22Rv1 (cell line): ENCODE results near the gene POC1A.

Experiments
- H3K27ac ChIP-seq: fragments of 450-650 bp; 2 replicates; pipeline ENCODE4 v1.5.1; 2017
- ZFX ChIP-seq: fragments of 450-650 bp; IDR thresholded peaks from 2 replicates; pipeline ENCODE4 v1.6.1; 2017; ENCODE audit warnings: antibody characterized with exemption, borderline replicate concordance
- TF ChIP-seq, protein P1 (sequence below): fragments of 450-650 bp; IDR thresholded peaks from 2 replicates; pipeline ENCODE4 v1.5.1; 2017; ENCODE audit warnings: mild to moderate bottlenecking

POC1A gene

DNA sequence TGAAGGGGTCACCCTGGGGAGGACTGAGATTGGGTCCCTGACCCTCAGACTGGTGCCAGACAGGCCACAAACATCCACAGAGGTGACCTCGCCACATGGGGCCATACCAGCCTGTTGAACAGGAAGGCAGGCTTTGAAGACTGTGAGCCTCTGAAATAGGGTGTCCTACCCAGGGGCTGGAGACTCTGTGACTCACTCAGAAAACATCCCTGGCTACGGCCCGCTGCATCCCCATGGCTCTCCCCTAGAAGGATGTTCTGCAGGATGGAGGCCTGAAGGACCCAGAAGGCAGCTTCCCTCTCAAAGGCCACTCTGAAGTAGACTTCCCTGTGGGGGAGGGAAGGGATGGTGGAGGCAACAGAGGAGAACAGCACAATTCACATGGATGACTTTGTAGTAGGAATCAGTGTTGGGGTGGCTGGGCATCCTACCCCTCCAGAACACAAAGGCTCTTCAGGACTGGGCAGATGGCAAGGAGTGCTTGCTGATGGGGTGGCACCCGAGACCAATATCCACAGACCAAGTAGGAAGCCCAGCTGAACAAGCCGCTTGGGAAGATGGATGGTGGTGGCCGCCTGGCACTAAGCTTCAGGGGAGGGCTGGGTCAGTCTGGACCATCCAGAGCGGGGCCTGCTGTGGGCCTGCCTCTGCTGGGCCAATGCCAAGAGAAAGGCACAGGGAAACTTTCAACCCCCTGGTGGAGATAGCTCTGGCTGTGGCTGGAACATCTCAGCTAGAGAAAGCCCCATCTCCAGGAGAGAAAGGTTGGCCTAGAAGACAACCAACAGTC, 60.3 kb downstream of the POC1A start:
- TF ChIP-seq, protein P1, sequence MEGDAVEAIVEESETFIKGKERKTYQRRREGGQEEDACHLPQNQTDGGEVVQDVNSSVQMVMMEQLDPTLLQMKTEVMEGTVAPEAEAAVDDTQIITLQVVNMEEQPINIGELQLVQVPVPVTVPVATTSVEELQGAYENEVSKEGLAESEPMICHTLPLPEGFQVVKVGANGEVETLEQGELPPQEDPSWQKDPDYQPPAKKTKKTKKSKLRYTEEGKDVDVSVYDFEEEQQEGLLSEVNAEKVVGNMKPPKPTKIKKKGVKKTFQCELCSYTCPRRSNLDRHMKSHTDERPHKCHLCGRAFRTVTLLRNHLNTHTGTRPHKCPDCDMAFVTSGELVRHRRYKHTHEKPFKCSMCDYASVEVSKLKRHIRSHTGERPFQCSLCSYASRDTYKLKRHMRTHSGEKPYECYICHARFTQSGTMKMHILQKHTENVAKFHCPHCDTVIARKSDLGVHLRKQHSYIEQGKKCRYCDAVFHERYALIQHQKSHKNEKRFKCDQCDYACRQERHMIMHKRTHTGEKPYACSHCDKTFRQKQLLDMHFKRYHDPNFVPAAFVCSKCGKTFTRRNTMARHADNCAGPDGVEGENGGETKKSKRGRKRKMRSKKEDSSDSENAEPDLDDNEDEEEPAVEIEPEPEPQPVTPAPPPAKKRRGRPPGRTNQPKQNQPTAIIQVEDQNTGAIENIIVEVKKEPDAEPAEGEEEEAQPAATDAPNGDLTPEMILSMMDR = no peak
- no peak for TF ChIP-seq ZFX
- H3K27ac ChIP-seq = no peak overlapping the region

DNA sequence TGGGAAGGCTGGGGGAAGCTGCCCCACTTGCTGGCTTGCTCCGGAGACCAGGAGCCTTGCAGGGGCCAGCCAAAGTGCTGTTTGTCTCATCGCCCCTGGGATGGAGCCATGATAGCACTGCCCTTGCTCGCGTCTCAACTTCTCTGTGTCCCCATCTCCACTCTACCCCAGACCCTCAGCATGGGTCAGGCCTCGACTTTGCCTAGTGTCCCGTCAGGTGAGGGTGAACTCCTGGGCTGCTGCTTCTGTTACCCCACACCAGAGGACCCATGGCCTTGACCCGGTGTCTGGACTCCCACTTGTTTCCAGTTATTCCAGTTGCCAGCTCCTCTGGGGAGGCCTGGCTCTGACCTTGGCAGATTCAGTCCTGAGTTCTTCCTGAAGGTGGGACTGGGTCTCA, 61.3 kb downstream of the POC1A start:
- TF ChIP-seq ZFX = no peak
- TF ChIP-seq, protein P1 = no peak
- H3K27ac ChIP-seq = no peak overlapping the region

DNA sequence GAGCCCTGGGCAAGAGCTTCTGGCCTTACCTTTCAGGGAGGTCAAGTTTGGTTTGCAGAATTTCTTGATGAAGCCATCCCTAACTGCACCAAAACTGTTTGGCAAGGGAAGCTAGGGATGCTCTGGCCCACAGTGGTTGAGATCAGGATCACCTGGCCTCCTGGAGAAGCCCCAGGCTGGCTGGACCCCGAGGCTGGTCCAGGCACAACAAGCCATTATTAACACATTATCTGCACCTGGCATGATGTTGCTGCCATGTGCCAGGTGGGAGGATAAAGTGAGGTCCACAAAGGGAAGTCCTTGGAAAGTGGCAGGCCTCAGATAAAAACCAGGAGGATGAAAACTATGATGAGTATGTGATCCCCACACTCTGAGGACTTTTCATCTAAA, 62.0 kb downstream of the POC1A start:
- no peak overlapping the region for H3K27ac ChIP-seq
- TF ChIP-seq, protein P1 = no peak
- no peak for TF ChIP-seq ZFX

DNA sequence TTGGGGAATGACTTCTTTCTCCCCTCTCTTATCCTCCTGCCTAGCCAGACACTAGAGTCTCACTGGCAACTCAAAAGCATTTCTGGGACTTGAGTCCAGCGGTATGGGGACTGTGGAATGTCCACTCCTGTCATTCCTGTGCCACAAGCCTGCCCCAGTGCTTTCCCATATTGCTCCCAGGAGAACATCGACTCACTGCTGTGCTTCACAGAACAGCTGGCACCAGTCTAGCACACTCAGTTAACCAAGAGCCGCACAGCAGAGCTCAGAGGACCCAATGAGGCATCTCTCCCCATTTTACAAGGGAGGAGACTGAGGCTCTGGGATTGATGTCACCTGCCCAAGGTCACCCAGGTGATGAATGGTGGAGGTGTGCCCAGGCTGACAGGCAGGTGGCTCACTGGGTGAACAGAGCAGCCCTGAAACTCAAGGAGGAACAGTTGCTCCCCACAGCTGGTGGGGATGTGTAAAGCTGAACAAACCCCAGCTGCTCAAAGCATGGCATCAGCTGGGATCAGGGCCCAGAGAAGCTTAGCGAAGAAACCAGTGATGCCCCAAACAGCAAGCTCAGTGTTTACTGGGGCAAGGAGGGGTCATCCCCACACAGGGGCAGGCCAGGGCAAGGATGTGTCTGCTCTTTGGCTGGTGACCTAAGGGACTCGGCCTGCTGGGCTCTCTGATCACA, 62.5 kb downstream of the POC1A start:
- H3K27ac ChIP-seq = no peak overlapping the region
- TF ChIP-seq, protein P1 = no peak
- TF ChIP-seq ZFX = no peak

DNA sequence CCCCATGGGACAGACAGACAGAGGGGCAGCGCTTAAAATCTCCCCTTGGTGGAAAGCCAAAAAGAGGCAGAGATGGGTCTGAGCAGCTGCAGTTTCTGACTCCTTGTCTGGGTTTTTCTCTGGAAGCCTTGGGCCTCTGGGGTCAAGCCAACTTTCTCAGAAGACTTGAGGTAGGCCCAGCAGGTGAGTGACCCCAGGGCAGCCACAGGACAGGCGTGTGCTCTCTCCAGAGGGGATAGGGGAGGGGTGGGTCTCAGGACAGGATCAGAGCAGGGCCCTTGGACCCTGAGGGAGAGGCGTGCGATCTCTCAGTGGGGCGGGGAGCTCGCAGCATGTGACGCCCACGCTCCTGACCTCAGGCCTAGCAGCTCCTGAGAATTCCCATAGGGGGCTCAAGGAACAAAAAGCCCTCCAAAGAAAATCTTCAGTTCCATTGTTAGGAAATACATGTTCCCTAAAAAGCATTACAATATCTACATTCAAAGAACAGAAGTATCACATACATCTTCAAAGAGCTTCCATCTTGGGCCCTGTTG, 63.2 kb downstream of the POC1A start:
- no peak for TF ChIP-seq ZFX
- TF ChIP-seq, protein P1 = no peak
- no peak overlapping the region for H3K27ac ChIP-seq

DNA sequence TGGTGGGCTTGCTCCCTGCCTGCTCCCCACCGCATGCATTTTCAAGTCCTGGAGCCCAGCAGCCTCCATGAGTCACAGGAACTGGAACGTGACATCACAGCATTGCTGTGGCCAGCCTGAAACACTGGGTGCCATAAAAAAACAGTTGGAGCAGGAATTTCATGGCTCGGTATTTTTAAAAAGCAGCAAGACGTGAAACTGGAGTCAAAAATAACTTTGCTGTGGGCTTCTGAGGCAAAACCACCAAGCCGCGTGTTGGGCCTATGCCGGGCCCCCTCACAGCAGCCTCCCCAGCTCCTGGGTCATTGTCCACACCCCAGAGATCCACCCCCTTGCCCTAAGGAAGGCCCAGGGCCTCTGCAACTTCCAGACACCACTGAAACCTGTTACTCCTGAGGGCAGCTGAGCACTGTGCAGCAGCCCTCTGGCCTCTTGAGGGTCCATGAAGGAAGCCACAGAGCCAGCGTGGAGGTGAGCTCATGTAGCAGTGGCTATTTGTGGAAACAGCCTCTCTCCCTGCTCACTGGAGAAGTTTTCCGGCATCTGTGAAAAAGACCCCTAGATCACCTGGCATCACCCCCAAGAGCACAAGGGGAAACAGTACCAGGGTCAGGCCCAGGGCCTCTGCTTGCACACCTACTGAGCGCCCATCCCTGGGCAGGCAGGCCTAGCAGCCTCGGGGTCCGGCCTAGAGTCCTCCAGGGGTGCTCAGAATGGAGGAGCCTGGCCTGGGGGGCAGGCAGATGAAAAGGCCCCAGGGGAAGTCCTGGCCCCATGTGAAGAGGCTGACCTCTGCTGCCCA, 63.9 kb downstream of the POC1A start:
- no peak overlapping the region for H3K27ac ChIP-seq
- no peak for TF ChIP-seq ZFX
- TF ChIP-seq, protein P1 = no peak
